Parathyroid adenoma (tissue), 2 donors: ENCODE measurements around the gene ADAM23.
A peak's percentile ranks its signal among the peaks of the same experiment; 100 is the strongest.

Experiments
- H2AFZ ChIP-seq: fragments of 300-600 bp; sonication (generic); one replicate; pipeline ENCODE4 v1.7.0; 2017; ENCODE audit warnings: antibody characterized with exemption, mild to moderate bottlenecking
- H3K27ac ChIP-seq: fragments of 300-600 bp; sonication (generic); one replicate; pipeline ENCODE4 v1.7.0; 2017
- H3K27me3 ChIP-seq: fragments of 300-600 bp; sonication (generic); one replicate; pipeline ENCODE4 v1.7.0; 2017; ENCODE audit warnings: low read length; ENCODE audit not compliant: control insufficient read depth, insufficient read depth
- H3K36me3 ChIP-seq: fragments of 300-600 bp; sonication (generic); one replicate; pipeline ENCODE4 v1.7.0; 2017; ENCODE audit warnings: low read length; ENCODE audit not compliant: control insufficient read depth, insufficient read depth
- H3K4me1 ChIP-seq: fragments of 300-600 bp; sonication (generic); one replicate; pipeline ENCODE4 v1.7.0; 2017; ENCODE audit warnings: control low read depth
- H3K4me2 ChIP-seq: fragments of 300-600 bp; sonication (generic); one replicate; pipeline ENCODE4 v1.7.0; 2017; ENCODE audit warnings: low read length
- H3K4me3 ChIP-seq: fragments of 300-600 bp; sonication (generic); one replicate; pipeline ENCODE4 v1.7.0; 2017; ENCODE audit warnings: low read depth, low read length
- H3K79me2 ChIP-seq: fragments of 300-600 bp; sonication (generic); one replicate; pipeline ENCODE4 v1.7.0; 2017; ENCODE audit warnings: control low read depth
- H3K9ac ChIP-seq: fragments of 300-600 bp; sonication (generic); one replicate; pipeline ENCODE4 v1.7.0; 2017; ENCODE audit warnings: mild to moderate bottlenecking
- H3K9me3 ChIP-seq: fragments of 300-600 bp; sonication (generic); one replicate; pipeline ENCODE4 v1.7.0; 2017; ENCODE audit warnings: low read length; ENCODE audit not compliant: control insufficient read depth
- CTCF ChIP-seq: fragments of 300-600 bp; sonication (generic); IDR thresholded peaks from one replicate; pipeline ENCODE4 v1.7.0; 2017; ENCODE audit warnings: antibody characterized with exemption, mild to moderate bottlenecking
- donor health status: primary hyperparathyroidism.

ADAM23 gene

GRCh38 chr2:206477296-206477695, 34.0 kb downstream of the ADAM23 start:
- peaks cover 27% of the 10 kb centered on the region for H3K4me1 ChIP-seq
- no peaks in the 10 kb centered on the region for H3K9me3 ChIP-seq
- no peak overlapping the region for H2AFZ ChIP-seq

GRCh38 chr2:206478340-206478739, 35.0 kb downstream of the ADAM23 start:
- Histone ChIP-seq H3K36me3 (no peaks in the 10 kb centered on the region), H3K27ac (no peak overlapping the region), H3K9ac (no peak overlapping the region), H3K4me1 (peaks cover 37% of the 10 kb centered on the region), H2AFZ (no peak overlapping the region), H3K9me3 (no peaks in the 10 kb centered on the region), H3K4me3 (no peak overlapping the region), H3K27me3 (no peaks in the 10 kb centered on the region), H3K4me2 (no peak overlapping the region), H3K79me2 (peaks cover 6% of the 10 kb centered on the region)
- no peak for TF ChIP-seq CTCF

More at GRCh38 chr2:206477296-206477695, 34.0 kb downstream of the ADAM23 start:
- TF ChIP-seq CTCF = no peak
- H3K4me2 ChIP-seq = no peak overlapping the region
- no peak overlapping the region for H3K9ac ChIP-seq
- H3K27ac ChIP-seq = peak overlapping the region; percentile 59
- no peak overlapping the region for H3K4me3 ChIP-seq
- no peaks in the 10 kb centered on the region for H3K79me2 ChIP-seq
- no peaks in the 10 kb centered on the region for H3K36me3 ChIP-seq
- H3K27me3 ChIP-seq = no peaks in the 10 kb centered on the region

- Histone ChIP-seq H3K79me2 (peaks cover 13% of the 10 kb centered on the region), H3K27me3 (no peaks in the 10 kb centered on the region), H2AFZ (no peak overlapping the region), H3K4me3 (peak overlapping the region; percentile 17), H3K27ac (peak overlapping the region; percentile 58), H3K36me3 (no peaks in the 10 kb centered on the region), H3K4me1 (peaks cover 45% of the 10 kb centered on the region), H3K9ac (no peak overlapping the region), H3K9me3 (no peaks in the 10 kb centered on the region), H3K4me2 (peak overlapping the region; percentile 25)
- no peak for TF ChIP-seq CTCF
These were observed 36.8 kb downstream of the ADAM23 start for GRCh38 chr2:206480161-206480560.

- Histone ChIP-seq H3K9me3 (no peaks in the 10 kb centered on the region), H3K79me2 (peaks cover 18% of the 10 kb centered on the region), H3K27me3 (no peaks in the 10 kb centered on the region), H3K27ac (peak overlapping the region; percentile 58), H2AFZ (no peak overlapping the region), H3K9ac (no peak overlapping the region), H3K4me3 (peak overlapping the region; percentile 17), H3K4me2 (peak overlapping the region; percentile 25), H3K36me3 (no peaks in the 10 kb centered on the region), H3K4me1 (peaks cover 46% of the 10 kb centered on the region)
- no peak for TF ChIP-seq CTCF
These were observed 37.3 kb downstream of the ADAM23 start for GRCh38 chr2:206480620-206481019.

GRCh38 chr2:206481056-206481455, 37.7 kb downstream of the ADAM23 start:
- Histone ChIP-seq H3K36me3 (no peaks in the 10 kb centered on the region), H3K4me3 (no peak overlapping the region), H3K27ac (peak overlapping the region; percentile 58), H2AFZ (no peak overlapping the region), H3K4me1 (peaks cover 48% of the 10 kb centered on the region), H3K4me2 (no peak overlapping the region), H3K9ac (no peak overlapping the region), H3K9me3 (no peaks in the 10 kb centered on the region), H3K27me3 (no peaks in the 10 kb centered on the region), H3K79me2 (peaks cover 22% of the 10 kb centered on the region)
- TF ChIP-seq CTCF = no peak
